NOMO-1 treated with dmso at 0.1 percent for 144 hours (cell line): ENCODE measurements around the gene HDDC3.
"Not testable (repeated sequence)": the region's sequence is repeated elsewhere in the genome, so short reads cannot be mapped to it uniquely, and the experiment has no call there.

ENCODE experiments used
- DNase-seq: peaks from one replicate; lab custom pipeline; 2025; ENCODE audit not compliant: unreplicated experiment; lab: John Stamatoyannopoulos, UW

Gene HDDC3

GRCh38 chr15:90910441-90911301, 21.7 kb downstream of the HDDC3 start:
- no peak for DNase-seq

- no peak for DNase-seq
Measured at GRCh38 chr15:90909976-90910375, 22.4 kb downstream of the HDDC3 start.

GRCh38 chr15:90909449-90909848, 22.9 kb downstream of the HDDC3 start:
- DNase-seq = not testable (repeated sequence)

GRCh38 chr15:90907838-90908507, 24.4 kb downstream of the HDDC3 start:
- no peak for DNase-seq

GRCh38 chr15:90907051-90907660, 25.2 kb downstream of the HDDC3 start:
- no peak for DNase-seq

GRCh38 chr15:90906181-90906849, 26.0 kb downstream of the HDDC3 start:
- DNase-seq = no peak

- DNase-seq = no peak
Measured at GRCh38 chr15:90905306-90906180, 26.8 kb downstream of the HDDC3 start.

GRCh38 chr15:90904746-90905145, 27.6 kb downstream of the HDDC3 start:
- DNase-seq = no peak

GRCh38 chr15:90903733-90904536, 28.4 kb downstream of the HDDC3 start:
- no peak for DNase-seq

GRCh38 chr15:90902840-90903732, 29.3 kb downstream of the HDDC3 start, which contains the start of gene MAN2A2:
Gene MAN2A2, plus strand, starts transcription at chr15:90903302. Its CDS starts 906 bp downstream, at chr15:90904208.
- peak; percentile 61 for DNase-seq

- DNase-seq = peak; percentile 84
Measured at GRCh38 chr15:90902040-90902839, 30.1 kb downstream of the HDDC3 start.

GRCh38 chr15:90901175-90902039, 30.9 kb downstream of the HDDC3 start:
- DNase-seq = no peak

- peak; percentile 75 for DNase-seq
Measured at GRCh38 chr15:90897131-90897655, 35.2 kb downstream of the HDDC3 start.

GRCh38 chr15:90895571-90896117, 36.7 kb downstream of the HDDC3 start:
- no peak for DNase-seq

GRCh38 chr15:90893175-90894090, 38.9 kb downstream of the HDDC3 start:
- DNase-seq = no peak
